Natural killer cell treated with Interleukin-12 subunit alpha and Interleukin-12 subunit beta and Interleukin-15 and Interleukin-18, amount 100 ng/mL, for 72 hours (primary cell): ENCODE data around the gene STEAP3. TPM values are rescaled to one million over a fixed set of nuclear protein-coding genes. Genes with fewer than 3 reads are reported as not detected.

Experiments used
- ATAC-seq, 2 donors: fragments of 150-1000 bp; cut with Tn5 transposase in 1 of 2; sonication (Bioruptor Pico), chemical (Tn5 transposase) in 1 of 2; 2 replicates each; pipeline ENCODE4 v1.10.0; 2021
- DNase-seq: peaks from one replicate; pipeline ENCODE4 v3.0.0; 2022; ENCODE audit warnings: low spot score
- H3K27ac Mint-ChIP-seq, 2 donors: 1 replicate in 1 of 2; 2 replicates in 1 of 2; pipeline ENCODE4 v1.8.0; 2022; ENCODE audit warnings: mixed read lengths in 2 of 2, mild to moderate bottlenecking in 1 of 2, moderate library complexity in 1 of 2
- H3K27me3 Mint-ChIP-seq, 2 donors: 1 replicate in 1 of 2; 2 replicates in 1 of 2; pipeline ENCODE4 v1.8.0; 2022; ENCODE audit warnings: mixed read lengths in 2 of 2
- H3K36me3 Mint-ChIP-seq: one replicate; pipeline ENCODE4 v1.8.0; 2022; ENCODE audit warnings: mixed read lengths
- H3K4me1 Mint-ChIP-seq, 2 donors: 1 replicate in 1 of 2; 2 replicates in 1 of 2; pipeline ENCODE4 v1.8.0; 2022; ENCODE audit warnings: low read depth in 2 of 2, mixed read lengths in 2 of 2, mild to moderate bottlenecking in 1 of 2
- H3K4me3 Mint-ChIP-seq: one replicate; pipeline ENCODE4 v1.8.0; 2022; ENCODE audit warnings: mixed read lengths
- H3K9me3 Mint-ChIP-seq: 2 replicates; pipeline ENCODE4 v1.8.0; 2022; ENCODE audit warnings: mixed read lengths
- total RNA-seq, 2 donors: library from RNA; stranded (reverse); gene quantifications; one replicate each; pipeline ENCODE4 v1.2.3, GENCODE V29; 2022

STEAP3 gene
- total RNA-seq, 2 donors from 2014 or later = 1.3 to 2.3 TPM

DNA sequence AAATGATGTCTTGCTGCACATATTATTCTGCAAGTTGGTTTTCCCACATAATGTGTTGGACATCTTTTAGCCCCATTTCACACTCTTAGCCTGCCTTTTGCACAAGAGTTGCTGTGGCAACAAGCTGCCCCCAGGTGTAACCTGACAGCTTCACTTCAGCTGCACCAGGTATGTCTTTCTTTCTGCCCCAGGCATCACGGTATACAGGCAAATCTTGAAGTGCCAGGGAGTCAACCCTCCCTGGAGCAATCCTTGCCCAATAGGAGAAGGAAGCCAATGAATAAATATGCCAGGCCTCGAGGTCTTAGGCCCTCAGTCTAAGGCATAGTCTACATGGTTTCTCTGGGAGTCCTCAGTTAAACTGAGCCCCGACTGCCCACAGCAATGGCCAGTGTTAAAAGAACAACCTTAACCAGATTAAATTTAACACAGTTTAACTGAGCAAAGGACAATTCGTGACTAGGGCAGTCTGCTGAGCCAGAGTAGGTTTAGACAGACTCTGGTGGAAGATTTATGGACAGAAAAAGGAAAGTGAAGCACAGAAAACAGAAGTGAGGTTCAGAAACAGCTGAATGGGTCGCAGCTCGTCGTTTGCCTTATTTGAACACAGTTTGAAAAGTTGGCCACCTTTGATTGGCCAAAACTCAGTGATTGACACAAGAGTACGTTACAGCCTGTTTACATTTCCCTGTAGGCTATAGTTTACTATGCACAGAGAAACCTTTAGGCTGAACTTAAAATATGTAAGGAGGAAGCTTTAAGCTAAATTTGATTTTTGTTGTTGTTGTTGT, 33.1 kb upstream of the STEAP3 start:
- Mint-ChIP-seq H3K4me1 (peaks cover 0 to 4% of the 10 kb centered on the region in 2 donors), H3K27ac (no peak overlapping the region), H3K27me3 (peaks cover 21 to 25% of the 10 kb centered on the region in 2 donors), H3K4me3 (no peak overlapping the region), H3K9me3 (no peaks in the 10 kb centered on the region), H3K36me3 (no peaks in the 10 kb centered on the region)
- DNase-seq (no peak), ATAC-seq (no peak)

GRCh38 chr2:119192893-119193292, 30.7 kb upstream of the STEAP3 start:
- H3K4me1 Mint-ChIP-seq = peaks cover 0 to 4% of the 10 kb centered on the region in 2 donors
- H3K27ac Mint-ChIP-seq = no peak overlapping the region
- H3K36me3 Mint-ChIP-seq = no peaks in the 10 kb centered on the region
- no peaks in the 10 kb centered on the region for H3K9me3 Mint-ChIP-seq
- peaks cover 26 to 32% of the 10 kb centered on the region in 2 donors for H3K27me3 Mint-ChIP-seq
- no peak for DNase-seq
- ATAC-seq = no peak
- no peak overlapping the region for H3K4me3 Mint-ChIP-seq

DNA sequence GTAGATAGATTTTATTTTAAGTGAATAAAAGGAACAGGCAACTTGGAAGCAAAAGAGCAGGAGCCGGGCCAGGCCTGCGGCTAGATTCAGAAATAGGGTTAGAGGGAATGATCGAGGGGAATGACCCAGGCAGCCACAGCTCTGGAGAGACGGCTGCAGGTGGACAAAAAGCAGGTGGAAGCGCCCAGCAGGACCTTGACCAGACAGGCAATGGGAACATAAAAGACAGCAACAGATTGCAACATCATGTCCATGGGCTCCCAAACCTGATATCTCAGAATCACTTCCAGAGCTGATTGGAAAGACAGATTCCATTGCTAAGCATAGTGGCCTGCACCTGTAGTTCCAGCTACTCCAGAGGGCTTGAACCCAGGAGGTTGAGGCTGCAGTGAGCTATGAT, 28.6 kb upstream of the STEAP3 start:
- Mint-ChIP-seq H3K27ac (no peak overlapping the region), H3K4me1 (peaks cover 0 to 4% of the 10 kb centered on the region in 2 donors), H3K36me3 (no peaks in the 10 kb centered on the region), H3K9me3 (no peaks in the 10 kb centered on the region), H3K4me3 (no peak overlapping the region), H3K27me3 (peaks cover 34 to 45% of the 10 kb centered on the region in 2 donors)
- ATAC-seq (no peak), DNase-seq (no peak)

DNA sequence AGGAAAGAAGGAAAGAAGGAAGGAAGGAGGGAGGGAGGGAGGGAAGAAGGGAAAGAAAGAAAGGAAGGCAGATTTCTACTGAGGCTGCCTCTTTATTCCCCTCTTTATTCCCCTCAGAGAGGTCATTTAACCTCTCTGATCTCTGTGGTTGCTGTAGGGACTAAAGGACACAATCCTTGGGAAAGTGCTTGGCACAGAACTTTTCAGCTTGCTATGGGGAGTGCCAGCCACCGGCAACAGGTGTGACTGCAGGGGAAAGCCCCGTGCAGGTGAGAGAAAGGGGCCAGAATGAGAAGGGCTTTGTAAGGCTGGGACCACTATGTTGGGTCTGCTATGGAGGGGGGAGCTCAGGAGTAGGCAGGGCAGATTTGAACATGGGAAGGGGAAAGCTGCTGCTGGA, 27.7 kb upstream of the STEAP3 start:
- Mint-ChIP-seq H3K27ac (no peak overlapping the region), H3K27me3 (peaks cover 32 to 39% of the 10 kb centered on the region in 2 donors), H3K4me1 (no peaks in the 10 kb centered on the region), H3K9me3 (no peaks in the 10 kb centered on the region), H3K4me3 (no peak overlapping the region), H3K36me3 (no peaks in the 10 kb centered on the region)
- no peak for DNase-seq
- ATAC-seq = no peak

DNA sequence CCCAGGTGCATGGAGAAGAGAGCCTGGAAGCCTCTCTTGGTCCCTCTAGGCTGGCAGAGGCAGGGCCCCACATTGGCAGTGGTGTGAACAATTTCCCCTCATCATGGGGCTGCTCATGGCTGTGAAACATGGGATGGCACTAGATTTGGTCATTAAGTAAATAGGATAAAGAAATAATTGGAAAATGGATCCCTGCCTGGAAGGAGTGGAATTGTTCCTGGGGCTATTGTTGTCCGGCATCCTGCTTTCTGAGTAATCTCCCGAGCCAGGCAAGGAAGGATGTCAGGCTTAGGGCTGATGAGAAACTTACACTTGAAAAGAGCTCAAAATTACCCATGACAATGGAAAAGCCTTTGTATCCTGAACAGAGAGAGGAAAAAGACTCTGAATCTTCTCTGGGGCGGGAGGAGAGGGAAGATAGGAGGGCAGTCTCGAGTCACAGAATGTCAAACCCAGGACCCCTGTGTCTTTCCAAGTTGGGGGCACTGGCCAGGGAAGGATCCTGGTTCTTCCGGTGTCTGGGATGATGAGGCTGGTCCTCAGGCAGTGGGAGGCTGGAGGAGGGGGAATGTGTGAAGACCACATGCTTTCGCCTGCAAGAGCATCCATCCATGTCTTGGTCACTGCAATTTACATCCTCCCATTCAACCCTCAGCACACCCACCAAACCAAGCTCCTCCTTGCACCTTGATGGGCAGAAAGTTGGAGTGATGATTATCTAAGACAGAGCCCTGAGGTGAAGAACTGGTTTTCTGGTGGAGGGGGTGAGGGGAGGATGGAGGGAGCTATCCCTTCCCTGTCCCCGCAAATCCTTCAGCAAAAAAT, 27.1 kb upstream of the STEAP3 start:
- no peaks in the 10 kb centered on the region for H3K9me3 Mint-ChIP-seq
- DNase-seq (no peak), ATAC-seq (no peak)
- peaks cover 32 to 39% of the 10 kb centered on the region in 2 donors for H3K27me3 Mint-ChIP-seq
- no peak overlapping the region for H3K27ac Mint-ChIP-seq
- no peaks in the 10 kb centered on the region for H3K36me3 Mint-ChIP-seq
- no peaks in the 10 kb centered on the region for H3K4me1 Mint-ChIP-seq
- no peak overlapping the region for H3K4me3 Mint-ChIP-seq

DNA sequence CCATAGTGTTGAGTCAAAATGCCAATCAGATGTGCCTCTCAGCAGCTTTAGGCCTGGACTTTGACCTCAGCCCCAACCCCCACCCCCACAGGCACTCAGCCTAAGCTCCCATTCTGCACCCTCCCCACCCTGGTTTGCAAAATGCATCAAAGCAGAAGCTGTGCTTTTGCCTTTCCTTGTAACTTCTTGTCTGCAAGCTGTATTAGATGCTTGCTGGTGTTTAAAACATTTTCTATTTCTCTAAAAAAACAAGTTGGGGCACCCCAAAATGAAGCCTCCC, 26.6 kb upstream of the STEAP3 start:
- H3K4me3 Mint-ChIP-seq = no peak overlapping the region
- ATAC-seq = no peak

GRCh38 chr2:119197529-119198239, 25.9 kb upstream of the STEAP3 start:
- no peak for ATAC-seq
- Mint-ChIP-seq H3K36me3 (no peaks in the 10 kb centered on the region), H3K9me3 (no peaks in the 10 kb centered on the region), H3K4me1 (peaks cover 0 to 3% of the 10 kb centered on the region in 2 donors), H3K27me3 (peaks cover 29 to 39% of the 10 kb centered on the region in 2 donors), H3K27ac (no peak overlapping the region), H3K4me3 (no peak overlapping the region)
- peak; percentile 20 for DNase-seq

More for the DNA sequence above, 26.6 kb upstream of the STEAP3 start:
- no peak overlapping the region for H3K27ac Mint-ChIP-seq
- peaks cover 30 to 39% of the 10 kb centered on the region in 2 donors for H3K27me3 Mint-ChIP-seq
- H3K36me3 Mint-ChIP-seq = no peaks in the 10 kb centered on the region
- no peaks in the 10 kb centered on the region for H3K4me1 Mint-ChIP-seq
- no peaks in the 10 kb centered on the region for H3K9me3 Mint-ChIP-seq
- peak; percentile 26 for DNase-seq

DNA sequence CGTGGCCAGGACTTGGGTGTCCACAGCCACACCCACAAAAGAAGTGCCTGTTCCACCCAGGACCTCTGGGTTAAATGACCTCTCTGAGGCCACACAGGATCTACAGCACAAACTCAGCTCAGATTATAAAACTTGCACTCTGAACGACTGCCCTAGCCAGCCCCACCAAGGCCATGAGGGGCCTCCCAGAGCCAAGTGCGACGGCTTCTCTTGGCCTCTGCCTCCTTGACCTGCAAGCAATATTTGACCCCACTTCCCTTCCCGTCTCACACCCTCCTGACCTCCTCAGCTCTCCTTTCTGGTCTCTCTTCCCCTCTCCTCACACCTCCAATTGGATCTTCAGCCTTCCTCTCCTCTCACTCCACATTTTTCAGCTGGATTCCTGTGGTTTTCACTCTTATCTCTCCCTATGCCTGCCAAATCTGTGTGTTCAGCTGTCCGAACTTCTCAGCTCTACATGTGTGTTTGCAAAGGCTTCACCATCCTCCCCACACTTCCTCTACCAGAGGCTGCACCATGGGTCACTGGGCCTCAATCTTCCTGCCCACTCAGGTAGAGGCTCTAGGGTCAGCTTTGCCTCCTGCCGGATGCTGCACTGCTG, 25.3 kb upstream of the STEAP3 start:
- DNase-seq (no peak), ATAC-seq (no peak)
- Mint-ChIP-seq H3K9me3 (no peaks in the 10 kb centered on the region), H3K27ac (no peak overlapping the region), H3K36me3 (no peaks in the 10 kb centered on the region), H3K4me1 (peaks cover 0 to 5% of the 10 kb centered on the region in 2 donors), H3K27me3 (peaks cover 27 to 39% of the 10 kb centered on the region in 2 donors), H3K4me3 (no peak overlapping the region)

- Mint-ChIP-seq H3K27ac (no peak overlapping the region), H3K9me3 (no peaks in the 10 kb centered on the region), H3K4me1 (peaks cover 0 to 5% of the 10 kb centered on the region in 2 donors), H3K4me3 (no peak overlapping the region), H3K27me3 (peaks cover 11 to 13% of the 10 kb centered on the region in 2 donors), H3K36me3 (no peaks in the 10 kb centered on the region)
- peak; percentile 22 for DNase-seq
- no peak for ATAC-seq
Measured at GRCh38 chr2:119201815-119202214, 21.8 kb upstream of the STEAP3 start.

- Mint-ChIP-seq H3K9me3 (no peaks in the 10 kb centered on the region), H3K27ac (no peak overlapping the region), H3K4me3 (no peak overlapping the region), H3K4me1 (peaks cover 0 to 5% of the 10 kb centered on the region in 2 donors), H3K27me3 (peaks cover 11 to 13% of the 10 kb centered on the region in 2 donors), H3K36me3 (no peaks in the 10 kb centered on the region)
- DNase-seq = no peak
- no peak for ATAC-seq
Measured at GRCh38 chr2:119202610-119203310, 20.9 kb upstream of the STEAP3 start.

DNA sequence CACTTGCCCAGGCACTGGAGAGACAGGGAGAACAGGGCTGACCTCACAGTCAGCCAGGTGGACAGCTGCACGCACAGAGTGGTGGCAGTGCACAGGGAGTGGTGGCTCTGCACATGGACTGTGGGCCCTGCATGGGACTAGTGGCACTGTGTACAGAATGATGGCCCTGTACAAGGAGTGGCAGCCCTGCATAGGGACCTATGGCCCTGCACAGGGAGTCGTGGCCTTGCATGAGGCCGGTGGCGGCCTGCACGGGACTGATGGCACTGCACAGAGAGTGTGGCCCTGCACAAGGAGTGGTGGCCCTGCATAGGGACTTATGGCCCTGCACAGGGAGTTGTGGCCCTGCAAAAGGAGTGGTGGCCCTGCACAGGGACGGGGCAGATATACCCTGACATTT, 19.1 kb upstream of the STEAP3 start:
- peak in 1 of 2 donors; percentile 33 for ATAC-seq
- Mint-ChIP-seq H3K9me3 (no peaks in the 10 kb centered on the region), H3K36me3 (no peaks in the 10 kb centered on the region)

DNA sequence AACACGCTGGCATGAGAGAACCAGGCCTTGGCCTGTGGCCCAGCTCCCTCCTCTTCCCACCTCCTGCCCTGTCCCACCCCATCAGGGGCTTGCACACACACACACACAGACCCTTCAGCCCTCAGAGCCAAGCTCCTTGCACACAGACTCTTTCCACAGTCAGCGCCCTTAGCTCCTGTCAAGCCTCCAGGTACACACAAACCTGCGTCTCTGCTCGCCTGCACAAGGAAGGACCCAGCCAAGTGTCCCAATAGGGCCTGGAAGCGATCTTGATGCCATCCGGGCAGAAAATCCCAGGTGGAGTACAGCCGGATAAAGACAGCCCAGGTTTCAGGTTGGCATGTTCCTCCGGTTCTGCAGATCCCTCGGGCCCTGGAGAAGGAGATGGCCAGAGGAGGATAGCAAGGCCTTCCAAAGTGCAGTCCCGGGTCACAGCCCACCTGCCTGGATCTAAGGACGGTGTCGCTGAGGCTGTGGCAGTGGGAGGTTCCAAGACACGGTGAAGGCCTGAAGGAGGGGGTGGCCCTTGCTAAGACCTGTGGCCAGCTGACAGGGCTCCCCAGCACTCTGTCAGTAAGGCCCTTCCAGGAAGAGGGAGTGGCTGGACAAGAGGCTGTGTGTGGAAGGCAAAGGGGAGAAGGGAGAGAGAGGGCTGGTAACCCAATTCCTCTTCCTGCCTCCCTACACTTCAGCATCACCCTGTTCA, 18.5 kb upstream of the STEAP3 start:
- peaks cover 0 to 6% of the 10 kb centered on the region in 2 donors for H3K27me3 Mint-ChIP-seq
- DNase-seq (peak; percentile 51), ATAC-seq (peak in 1 of 2 donors; percentile 17)
- H3K36me3 Mint-ChIP-seq = no peaks in the 10 kb centered on the region
- no peak overlapping the region for H3K27ac Mint-ChIP-seq
- no peaks in the 10 kb centered on the region for H3K9me3 Mint-ChIP-seq
- peaks cover 0 to 5% of the 10 kb centered on the region in 2 donors for H3K4me1 Mint-ChIP-seq
- no peak overlapping the region for H3K4me3 Mint-ChIP-seq

More for the DNA sequence above, 19.1 kb upstream of the STEAP3 start:
- H3K27ac Mint-ChIP-seq = no peak overlapping the region
- H3K27me3 Mint-ChIP-seq = peaks cover 0 to 5% of the 10 kb centered on the region in 2 donors
- no peak overlapping the region for H3K4me3 Mint-ChIP-seq
- H3K4me1 Mint-ChIP-seq = peaks cover 0 to 5% of the 10 kb centered on the region in 2 donors
- DNase-seq = peak; percentile 46
